GM19324 (cell line): ENCODE results near the gene RHOF.
A peak's percentile ranks its signal among the peaks of the same experiment; 100 is the strongest.
"Not testable (repeated sequence)": the region's sequence is repeated elsewhere in the genome, so short reads cannot be mapped to it uniquely, and the experiment has no call there.

Experiments
- ATAC-seq: cut with Tn5 transposase; IDR thresholded peaks from one replicate; pipeline ENCODE4 v1.9.1; 2021; ENCODE audit warnings: mild to moderate bottlenecking, moderate library complexity; ENCODE audit not compliant: unreplicated experiment, low FRiP score

RHOF gene

DNA sequence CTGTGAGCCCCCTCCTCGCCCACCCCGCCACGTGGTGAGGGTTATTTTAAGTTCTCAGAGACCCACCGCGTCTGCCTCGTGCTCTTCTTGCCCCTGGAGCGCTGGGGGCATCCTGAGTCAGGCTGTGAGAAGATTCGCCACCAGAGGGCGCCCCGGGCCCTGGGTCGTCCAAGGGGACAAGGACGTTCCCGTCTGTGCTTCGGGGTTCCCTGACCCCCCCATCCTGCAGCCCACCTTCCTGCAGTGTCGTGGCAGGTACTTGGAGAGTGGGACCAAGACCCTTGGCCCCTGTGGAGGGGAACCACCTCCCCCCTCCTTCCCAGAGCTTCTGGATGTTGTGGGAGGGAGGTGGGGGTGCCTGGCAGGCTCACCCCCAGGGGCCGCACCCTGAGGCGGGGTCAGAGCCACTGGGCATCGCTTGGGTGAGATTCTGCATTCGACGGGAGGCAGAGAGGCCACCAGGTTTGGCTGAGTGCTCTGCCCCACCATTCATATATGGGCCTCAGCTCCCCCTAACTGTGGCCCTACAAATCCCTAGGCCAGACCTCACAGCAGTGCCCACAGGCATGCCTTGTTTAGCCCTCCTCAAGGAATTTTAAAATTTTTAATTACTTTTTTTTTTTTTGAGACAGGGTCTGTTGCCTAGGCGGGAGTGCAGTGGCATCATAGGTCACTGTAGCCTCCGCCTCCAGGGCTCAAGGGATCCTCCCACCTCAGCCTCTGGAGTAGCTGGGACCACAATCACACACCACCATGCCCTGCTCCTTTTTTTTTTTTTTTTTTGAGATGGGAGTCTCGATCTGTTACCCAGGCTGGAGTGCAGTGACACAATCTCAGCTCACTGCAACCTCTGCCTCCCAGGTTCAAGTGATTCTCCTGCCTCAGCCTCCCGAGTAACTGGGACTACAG, 17.0 kb downstream of the RHOF start:
- no peak for ATAC-seq

DNA sequence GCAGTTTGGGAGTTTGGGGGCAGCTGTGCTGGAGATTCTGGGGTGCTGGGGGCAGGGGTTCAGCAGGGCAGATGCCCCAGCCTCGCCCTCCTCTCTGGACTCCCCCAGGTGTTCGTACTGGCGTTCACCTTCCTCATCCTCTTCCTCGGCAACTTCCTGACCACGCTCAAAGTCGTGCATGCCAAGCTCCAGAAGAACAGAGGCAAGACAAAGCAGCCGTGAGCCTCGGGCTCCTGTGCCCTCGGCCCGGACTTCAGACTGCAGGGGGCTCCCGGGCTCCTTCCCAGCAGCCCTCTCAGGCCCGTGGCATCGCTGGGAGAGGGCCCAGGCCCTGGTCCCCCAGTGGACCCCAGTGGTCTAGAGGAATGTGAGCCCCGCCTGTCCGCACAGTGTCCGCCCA, 18.0 kb downstream of the RHOF start:
- no peak for ATAC-seq

DNA sequence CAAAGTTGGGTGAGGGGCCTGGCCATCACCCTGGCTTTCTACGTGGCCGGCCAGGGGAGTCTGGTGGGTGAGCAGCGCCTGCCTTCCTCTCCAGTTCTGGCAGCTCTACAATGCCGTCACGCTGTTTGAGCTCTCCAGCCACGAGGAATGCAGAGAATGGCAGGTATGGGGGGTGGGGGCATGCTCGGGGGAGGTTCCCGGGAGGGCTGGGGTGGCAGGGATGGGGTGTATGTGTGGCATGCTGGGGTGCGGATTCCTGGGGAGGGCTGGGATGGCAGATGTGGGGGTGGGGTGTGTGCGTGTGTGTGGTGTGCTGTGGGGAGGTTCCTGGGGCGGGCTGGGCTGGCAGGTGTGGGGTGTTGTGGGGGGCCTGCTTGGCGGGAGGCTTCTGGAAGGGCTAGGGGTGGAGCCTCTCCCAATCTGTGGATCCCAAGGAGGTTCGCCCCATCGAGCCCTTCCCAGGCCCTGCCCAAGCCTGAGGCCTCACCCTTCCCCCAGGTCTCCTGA, 18.5 kb downstream of the RHOF start:
- ATAC-seq, result no peak

DNA sequence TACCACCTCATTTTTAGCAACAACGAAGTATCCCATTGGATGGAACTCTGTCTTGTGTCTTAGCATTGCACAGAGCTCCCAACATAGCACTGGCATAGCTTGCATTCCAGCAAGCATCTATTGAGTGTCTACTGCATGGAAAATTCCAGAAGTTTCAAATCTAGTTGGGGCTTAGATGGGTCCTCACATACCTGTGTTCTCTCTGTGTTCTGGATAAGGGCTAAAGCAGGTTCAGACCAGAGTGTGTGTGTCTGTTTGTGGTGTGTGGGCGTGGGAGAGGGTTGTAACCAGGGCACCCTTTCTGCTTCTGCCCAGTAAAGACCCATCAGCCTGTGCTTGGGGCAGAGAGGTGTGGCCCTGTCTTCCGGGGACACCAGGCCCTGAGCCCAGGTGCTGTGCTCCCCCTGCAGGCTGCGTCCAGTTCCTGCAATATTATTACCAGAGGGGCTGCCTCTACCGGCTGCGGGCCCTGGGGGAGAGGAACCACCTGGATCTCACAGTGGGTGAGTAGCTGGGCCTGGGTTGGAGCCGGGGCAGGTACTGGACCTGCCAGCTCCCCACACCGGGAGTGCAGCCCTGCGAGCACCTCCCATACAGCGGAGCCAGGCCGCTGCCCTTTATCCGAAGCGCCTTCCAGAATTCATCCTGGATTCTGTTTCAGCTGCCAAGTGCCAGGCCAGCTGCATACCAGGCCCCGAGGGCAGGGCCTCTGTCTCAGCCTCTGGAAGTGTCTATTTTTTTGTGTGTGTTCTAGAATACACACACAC, 20.3 kb downstream of the RHOF start:
- peak; percentile 72 for ATAC-seq

DNA sequence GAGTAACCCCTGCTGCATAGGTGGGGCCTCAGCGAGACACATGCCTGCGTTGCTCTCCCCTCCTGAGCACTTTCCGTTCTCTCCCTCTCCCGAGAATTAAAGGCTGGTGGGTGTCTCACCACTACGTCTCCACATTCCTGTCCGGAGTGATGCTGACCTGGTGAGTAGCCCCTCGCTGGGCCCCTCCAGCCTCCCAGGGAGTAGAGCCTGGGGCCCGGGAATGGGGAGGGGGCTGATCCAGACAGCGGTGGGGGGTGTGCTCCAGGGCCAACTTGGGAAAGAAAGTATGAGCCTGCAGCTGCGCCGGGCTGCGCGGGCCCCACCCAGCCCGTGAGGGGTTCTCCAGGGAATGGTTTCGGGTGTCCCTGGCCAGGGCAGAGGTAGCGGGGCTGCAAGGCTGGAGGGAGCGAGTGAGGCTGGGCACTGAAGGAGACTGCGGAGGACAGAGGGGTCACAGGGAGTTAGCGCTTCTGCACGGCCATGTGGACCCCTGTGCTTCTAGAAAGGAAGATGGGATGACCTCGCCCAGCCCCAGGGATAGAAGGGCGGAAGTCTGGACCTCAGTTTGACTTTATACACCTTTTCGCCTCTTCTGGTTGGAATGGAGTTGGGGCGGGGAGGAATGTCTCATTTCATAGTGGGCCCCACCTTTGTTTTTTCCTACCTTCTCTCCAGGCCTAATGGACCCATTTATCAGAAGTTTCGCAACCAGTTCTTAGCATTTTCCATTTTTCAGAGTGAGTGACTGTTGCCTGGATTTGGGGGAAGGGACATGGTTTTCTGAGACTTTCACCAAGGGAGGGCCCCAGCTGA, 22.5 kb downstream of the RHOF start:
- ATAC-seq, result no peak

DNA sequence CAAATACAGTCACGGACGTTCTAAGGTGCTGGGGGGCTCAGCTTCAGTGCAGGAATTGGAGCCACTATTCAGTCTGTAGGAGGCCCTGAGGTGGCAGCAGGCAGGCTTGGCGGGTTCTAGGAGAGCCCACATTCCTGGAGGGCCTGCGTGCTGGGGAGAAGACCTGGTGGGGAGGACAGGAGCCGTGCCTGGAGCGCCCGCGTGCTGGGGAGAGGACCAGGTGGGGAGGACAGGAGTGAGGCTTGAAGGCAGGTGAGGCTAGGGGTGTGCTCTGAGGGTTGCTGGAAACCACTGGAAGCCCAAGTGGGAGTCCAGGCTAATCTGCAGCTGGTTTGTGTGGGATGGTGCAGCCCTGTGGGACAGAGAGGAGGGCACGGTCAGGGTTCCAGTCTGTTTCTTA, 23.1 kb downstream of the RHOF start:
- no peak for ATAC-seq

DNA sequence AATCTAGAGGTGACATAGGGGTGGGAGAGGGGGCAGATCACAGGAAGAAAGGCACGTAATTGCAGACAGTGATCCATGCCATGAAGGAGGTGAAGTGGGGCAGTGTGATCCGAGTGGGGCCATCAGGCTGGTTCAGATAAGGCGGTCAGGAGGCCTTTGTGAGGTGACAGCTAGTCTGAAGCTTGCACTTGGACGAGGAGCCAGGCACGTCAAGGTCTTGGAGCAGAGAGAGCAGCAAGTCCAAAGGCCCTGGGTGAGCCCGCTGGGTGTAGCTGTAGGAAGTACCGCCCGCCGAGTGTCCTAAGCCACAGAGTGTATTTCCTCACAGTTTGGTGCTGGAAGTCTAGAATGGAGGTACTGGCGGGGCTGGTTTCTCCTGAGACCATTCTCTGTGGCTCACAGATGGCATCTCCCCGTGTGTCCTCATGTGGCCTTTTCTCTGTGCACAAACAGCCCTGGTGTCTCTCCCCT, 23.6 kb downstream of the RHOF start:
- no peak for ATAC-seq

DNA sequence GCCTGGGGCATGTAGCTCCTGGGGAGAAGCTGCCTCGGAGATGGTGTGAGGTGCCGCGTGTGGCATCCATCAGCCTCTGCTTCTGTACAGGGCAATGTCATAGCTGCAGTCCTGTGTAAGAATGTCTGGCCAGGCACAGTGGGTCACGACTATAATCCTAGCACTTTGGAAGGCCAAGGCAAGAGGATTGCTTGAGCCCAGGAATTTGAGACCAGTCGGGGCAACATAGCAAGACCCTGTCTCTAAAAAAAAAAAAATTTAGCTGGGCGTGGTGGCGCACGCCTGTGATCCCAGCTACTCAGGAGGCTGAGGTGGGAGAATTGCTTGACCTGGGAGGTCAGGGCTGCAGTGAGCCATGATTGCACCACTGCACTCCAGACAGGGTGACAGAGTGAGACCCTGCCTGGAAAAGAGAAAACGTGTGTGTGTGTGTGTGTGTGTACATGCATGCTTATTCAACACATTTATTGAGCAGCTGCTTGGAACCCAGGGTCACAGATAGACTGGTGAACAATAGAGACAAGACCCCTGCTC, 24.1 kb downstream of the RHOF start:
- ATAC-seq, result no peak

DNA sequence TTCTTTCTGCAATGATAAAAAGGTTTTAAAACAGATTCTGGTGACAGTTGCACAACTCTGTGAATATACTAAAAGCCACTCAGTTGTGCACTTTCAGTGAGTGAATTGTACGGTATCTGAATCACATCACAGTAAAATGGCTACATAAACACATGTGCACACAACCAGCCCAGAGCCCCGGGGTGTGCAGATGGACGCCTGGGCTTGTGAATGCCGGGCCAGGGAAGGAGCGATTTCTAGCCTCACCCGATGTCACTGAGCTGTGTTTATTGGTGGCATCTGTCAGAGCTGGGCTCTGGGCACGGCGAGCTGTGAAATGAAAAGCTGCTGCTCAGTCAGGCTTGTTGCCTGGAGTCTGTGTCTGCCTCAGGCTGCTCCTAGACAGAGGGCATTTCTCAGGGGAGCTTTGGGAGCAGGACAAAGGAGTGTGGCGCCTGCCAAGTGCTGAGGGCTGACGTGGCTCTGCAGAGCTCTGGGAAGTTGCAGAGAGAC, 25.9 kb downstream of the RHOF start:
- no peak for ATAC-seq

DNA sequence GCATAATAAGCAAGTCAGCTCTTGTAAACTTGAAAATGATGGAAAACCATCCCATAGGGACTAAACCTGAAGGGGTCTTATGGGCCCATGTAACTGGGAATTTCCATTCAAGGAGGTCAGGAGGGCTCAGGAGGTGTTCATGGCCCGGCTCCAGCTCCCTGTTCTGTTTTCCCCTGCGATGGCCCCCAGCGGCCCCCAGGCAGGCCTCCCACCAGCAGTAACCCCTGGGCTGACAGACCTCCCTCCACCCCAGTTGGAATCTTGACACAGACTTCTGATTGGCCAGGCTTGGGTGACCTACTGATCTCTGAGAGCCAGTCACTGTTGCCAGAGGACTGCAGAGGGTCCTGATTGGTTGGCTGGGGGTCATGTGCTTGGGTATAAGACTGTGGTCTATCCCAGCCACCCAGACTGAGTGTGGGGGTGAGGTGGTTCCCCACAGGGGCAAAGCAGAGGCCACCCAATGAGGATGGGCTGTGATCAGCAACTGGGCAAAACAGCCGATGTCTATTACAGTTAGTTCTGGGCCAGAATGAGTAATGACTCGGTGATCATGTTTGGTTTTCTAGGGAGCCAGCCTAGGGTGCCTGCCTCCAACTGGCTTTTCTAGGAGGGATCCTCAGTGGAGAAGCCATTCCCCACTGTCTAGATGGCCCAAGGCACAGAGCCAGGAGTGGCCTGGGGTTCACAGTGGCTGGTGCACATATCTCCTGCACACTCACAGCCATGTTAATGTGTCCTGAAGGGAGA, 27.0 kb downstream of the RHOF start:
- ATAC-seq, result no peak

DNA sequence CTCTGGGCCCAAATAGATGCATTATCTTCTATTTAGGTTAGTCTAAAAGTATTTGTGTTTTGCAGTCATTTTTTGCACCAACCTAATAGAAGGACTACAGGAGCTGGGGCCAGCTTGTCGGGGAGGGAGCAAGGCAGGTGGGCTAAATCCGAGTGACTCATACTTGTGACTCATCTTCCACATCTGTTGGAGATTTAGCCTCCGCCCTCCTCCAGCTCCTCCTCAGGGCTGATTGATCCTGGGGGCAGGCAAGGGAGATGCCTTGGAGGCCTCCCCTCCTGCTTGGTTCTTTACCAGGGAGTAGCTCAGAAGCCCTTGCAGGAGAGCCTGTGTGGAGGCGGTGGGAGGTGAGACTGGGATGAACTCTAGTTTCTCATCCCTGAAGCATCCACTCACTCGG, 27.9 kb downstream of the RHOF start:
- no peak for ATAC-seq

DNA sequence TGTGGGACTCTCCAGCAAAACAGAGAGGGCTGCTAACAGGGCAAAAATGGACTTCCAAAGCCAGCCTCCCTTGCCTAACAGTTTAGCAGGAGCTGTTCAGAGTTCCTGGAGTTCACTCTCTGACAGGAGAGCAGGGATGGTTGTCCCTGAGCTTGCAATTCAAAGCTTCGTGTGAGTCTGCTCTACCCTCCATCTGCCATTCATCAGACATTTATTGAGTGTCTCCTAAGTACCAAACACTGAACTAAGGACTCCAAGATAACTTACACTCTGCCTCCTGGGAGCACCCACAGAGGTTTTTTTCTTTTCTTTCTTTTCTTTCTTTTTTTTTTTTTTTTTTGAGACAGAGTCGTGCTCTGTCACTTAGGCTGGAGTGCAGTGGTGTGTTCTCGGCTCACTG, 28.7 kb downstream of the RHOF start:
- no peak for ATAC-seq

DNA sequence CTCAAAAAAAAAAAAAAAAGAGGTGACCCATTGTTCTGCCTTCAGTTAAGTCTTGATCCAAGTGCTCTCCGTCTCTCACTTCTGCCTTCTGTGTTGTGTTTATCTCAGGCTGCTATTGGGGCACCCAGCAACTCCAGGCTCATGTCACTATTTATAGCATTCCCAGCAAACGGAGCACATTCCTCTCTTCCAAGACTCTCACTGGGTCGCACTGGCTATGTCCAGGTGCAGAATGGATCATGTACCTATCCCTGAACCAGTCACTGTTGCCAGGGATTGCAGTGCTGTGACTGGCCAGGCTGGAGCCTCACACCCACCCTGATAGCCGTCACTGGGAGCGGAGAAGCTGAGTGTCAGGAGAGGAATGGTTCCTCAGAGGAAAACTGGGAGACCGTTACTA, 31.2 kb downstream of the RHOF start:
- ATAC-seq, result no peak

DNA sequence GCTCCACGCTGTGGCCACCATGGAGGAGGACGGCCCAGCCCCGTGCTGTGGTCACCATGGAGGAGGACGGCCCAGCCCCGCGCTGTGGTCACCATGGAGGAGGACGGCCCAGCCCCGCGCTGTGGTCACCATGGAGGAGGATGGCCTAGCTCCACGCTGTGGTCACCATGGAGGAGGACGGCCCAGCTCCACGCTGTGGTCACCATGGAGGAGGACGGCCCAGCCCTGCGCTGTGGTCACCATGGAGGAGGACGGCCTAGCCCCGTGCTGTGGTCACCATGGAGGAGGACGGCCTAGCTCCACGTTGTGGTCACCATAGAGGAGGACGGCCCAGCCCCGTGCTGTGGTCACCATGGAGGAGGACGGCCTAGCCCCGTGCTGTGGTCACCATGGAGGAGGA, 35.0 kb downstream of the RHOF start:
- ATAC-seq, result not testable (repeated sequence)

DNA sequence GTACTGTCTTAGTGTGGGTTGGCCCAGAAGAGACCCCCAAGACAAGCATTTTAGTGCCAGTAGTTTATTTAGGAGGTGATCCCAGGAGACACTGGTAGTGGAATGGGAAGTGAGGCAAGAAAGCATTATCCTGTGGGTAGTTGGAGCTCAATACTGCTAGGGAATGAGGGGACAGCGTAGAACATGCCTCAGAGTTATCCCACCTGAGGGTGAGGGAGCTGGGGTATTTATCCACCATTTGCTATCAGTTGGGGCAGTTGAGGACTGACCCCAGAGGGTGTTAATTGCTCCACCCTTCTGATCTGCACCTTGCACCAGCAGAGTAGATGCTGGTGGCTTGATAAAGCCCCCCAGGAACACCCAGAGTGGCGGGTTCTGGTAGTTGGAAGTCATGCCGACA, 37.9 kb downstream of the RHOF start:
- no peak for ATAC-seq

DNA sequence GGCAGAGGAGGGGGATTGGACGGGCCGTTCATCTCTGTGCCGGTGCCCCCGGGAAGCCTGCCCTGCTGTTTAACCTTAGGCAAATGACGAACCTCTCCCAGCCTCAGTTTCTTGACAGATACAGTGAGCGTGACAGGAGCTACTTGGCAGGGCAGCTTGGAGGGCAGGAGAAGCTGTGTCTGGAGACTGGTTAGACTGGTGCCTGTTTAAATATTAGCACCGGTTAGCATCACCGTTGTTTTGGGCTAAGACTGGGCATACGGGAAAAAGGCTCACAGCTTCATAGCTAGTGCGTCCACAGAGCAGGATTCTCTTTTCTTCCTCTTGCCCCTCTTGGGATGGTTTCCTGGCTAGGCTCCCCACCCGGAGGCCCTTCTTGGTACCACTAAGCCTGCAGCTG, 38.7 kb downstream of the RHOF start:
- no peak for ATAC-seq

DNA sequence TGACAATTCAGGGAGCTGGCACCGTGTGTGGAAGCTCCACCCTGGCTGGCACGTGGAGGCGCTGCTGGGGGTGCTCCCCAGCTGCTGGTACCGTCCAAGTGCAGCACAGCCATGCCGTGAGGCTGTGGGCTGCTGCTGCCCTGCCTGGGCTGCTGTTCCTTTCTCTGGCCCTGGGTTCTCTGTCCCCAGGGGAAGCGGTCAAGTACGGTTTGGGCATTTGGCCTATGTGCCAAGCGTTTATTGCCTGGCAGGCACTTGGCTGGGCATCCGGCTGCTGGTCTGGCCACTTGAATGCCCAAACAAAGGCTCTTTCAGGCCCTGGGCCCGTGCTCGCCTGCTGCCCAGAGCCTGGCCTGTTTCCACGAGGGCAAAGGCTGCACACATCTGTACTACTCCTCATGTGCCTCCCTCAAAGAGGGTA, 39.6 kb downstream of the RHOF start:
- no peak for ATAC-seq

DNA sequence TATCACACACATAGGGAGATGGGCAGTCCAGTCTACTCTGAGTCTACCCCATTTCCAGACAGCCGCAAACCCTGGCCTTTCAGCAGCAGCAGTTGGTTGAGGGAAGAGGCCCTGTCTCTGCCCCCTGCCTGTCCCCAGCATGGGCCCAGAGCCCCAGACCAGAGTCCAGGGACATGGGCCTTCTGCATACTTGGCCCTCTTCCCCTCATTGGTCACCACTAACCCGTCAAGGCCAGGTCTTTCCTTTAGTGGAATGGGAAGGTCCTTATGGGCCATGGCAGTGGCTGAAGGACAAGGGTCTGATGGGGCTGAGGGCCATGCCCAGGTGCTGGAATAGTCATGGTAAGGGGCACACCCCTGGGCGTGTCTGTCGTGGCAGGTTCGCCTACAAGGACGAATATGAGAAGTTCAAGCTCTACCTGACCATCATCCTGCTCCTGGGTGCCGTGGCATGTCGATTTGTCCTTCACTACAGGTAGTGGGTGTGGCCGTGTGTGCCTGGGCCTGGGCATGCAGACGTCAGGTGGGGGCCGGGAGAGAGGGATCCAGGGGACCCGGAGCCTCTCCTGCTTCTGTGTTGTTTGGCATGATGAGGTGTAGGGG, 41.6 kb downstream of the RHOF start:
- ATAC-seq, result no peak

DNA sequence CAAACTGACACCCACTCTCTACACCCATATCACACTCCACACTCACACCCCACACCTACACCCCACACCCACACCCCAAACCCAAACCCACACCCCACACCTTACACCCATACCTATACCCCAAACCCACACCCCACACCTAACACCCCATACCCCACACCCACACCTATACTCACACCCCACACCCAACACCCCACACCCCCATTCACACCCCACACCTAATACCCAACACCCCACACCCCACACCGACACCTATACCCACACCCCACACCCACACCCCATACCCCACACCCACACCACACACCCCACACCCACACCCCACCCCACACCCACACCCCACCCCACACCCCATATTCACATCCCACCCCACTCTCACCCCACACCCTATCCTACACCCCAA, 42.5 kb downstream of the RHOF start:
- ATAC-seq, result no peak
